ENCODE data around the gene SCYL1.
"Not testable (repeated sequence)": the region's sequence is repeated elsewhere in the genome, so short reads cannot be mapped to it uniquely, and the experiment has no call there.

The SCYL1 gene

DNA sequence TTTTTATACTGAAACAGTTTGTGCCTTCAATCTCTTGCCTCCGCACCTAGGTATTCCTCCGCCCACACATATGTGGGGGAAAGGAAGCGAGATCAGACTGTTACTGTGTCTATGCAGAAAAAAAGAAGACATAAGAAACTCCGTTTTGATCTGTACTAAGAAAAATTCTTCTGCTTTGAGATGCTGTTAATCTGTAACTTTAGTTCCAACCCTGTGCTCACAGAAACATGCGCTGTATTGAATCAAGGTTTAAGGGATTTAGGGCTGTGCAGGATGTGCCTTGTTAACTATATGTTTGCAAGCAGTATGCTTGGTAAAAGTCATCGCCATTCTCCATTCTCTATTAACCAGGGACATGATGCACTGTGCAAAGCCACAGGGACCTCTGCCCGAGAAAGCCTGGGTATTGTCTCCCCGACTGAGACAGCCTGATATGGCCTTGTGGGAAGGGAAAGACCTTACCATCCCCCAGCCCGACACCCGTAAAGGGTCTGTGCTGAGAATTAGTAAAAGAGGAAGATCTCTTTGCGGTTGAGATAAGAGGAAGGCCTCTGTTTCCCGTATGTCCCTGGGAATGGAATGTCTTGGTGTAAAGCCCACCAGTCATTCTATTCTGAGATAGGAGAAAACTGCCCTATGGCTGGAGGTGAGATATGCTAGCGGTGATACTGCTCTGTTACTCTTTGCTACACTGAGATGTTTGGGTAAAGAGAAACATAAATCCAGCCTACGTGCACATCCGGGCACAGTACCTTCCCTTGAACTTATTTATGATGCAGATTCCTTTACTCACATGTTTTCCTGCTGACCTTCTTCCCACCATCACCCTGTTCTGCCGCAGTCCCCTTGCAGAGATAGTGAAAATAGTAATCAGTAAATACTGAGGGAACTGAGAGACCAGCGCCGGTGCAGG, 1.9 kb upstream of the SCYL1 start:
- not testable (repeated sequence) for H3K4me1 ChIP-seq (ENCODE audit: control insufficient read depth, insufficient read depth, low read length); H3K4me3 ChIP-seq (ENCODE audit: low read depth, low read length); H3K9ac ChIP-seq (ENCODE audit: low read depth, low read length)

GRCh38 chr11:65523631-65523968, 1.3 kb upstream of the SCYL1 start:
- H3K4me3 ChIP-seq (ENCODE audit: low read depth, low read length); H3K4me1 ChIP-seq (ENCODE audit: control insufficient read depth, insufficient read depth, low read length); H3K9me3 ChIP-seq (ENCODE audit: control insufficient read depth, insufficient read depth, low read length); H3K9ac ChIP-seq (ENCODE audit: low read depth, low read length); H3K27me3 ChIP-seq (ENCODE audit: control insufficient read depth, insufficient read depth, low read length); H3K36me3 ChIP-seq (ENCODE audit: control insufficient read depth, insufficient read depth, low read length): not testable (repeated sequence)

More for the DNA sequence above, 1.9 kb upstream of the SCYL1 start:
- not testable (repeated sequence) for H3K9me3 ChIP-seq (ENCODE audit: control insufficient read depth, insufficient read depth, low read length); H3K27me3 ChIP-seq (ENCODE audit: control insufficient read depth, insufficient read depth, low read length); H3K36me3 ChIP-seq (ENCODE audit: control insufficient read depth, insufficient read depth, low read length)

- H3K4me3 ChIP-seq (ENCODE audit: low read depth, low read length): peak overlapping the region; percentile 33
- H3K9me3 ChIP-seq (ENCODE audit: control insufficient read depth, insufficient read depth, low read length): no peaks in the 10 kb centered on the region
- H3K9ac ChIP-seq (ENCODE audit: low read depth, low read length): no peak overlapping the region
- H3K27me3 ChIP-seq (ENCODE audit: control insufficient read depth, insufficient read depth, low read length): peaks cover 8% of the 10 kb centered on the region
- peaks cover 8% of the 10 kb centered on the region for H3K36me3 ChIP-seq (ENCODE audit: control insufficient read depth, insufficient read depth, low read length)
- peaks cover 7% of the 10 kb centered on the region for H3K4me1 ChIP-seq (ENCODE audit: control insufficient read depth, insufficient read depth, low read length)
Measured at GRCh38 chr11:65524014-65524740, 706 bp upstream of the SCYL1 start.

DNA sequence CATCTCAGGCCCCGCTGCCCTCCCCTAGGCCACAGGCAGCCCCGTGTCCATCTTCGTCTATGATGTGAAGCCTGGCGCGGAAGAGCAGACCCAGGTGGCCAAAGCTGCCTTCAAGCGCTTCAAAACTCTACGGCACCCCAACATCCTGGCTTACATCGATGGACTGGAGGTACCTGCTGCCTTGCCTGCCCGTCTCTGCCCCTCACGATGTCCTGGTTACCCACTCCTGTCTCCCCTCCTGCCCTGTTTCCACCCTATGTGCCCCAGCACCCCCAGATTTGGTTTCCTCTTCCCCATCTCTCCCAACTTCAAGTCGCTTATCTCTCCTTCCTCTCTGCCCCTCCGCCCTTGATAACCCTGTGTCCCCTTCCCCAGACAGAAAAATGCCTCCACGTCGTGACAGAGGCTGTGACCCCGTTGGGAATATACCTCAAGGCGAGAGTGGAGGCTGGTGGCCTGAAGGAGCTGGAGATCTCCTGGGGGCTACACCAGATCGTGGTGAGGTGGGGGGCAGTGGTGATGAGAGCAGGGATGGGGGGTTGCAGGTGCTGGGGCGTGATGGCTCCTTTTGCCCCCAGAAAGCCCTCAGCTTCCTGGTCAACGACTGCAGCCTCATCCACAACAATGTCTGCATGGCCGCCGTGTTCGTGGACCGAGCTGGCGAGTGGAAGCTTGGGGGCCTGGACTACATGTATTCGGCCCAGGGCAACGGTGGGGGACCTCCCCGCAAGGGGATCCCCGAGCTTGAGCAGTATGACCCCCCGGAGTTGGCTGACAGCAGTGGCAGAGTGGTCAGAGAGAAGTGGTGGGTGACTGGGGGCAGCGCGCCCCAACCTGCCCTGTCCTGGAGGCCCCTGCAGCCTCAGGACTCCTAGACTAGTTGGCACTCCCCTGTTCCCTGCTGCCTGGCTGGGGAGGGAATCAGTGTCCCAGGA, 930 bp downstream of the SCYL1 start:
- Histone ChIP-seq H3K27me3 (ENCODE audit: control insufficient read depth, insufficient read depth, low read length) (peaks cover 8% of the 10 kb centered on the region), H3K36me3 (ENCODE audit: control insufficient read depth, insufficient read depth, low read length) (peaks cover 12% of the 10 kb centered on the region), H3K4me1 (ENCODE audit: control insufficient read depth, insufficient read depth, low read length) (peaks cover 7% of the 10 kb centered on the region), H3K9ac (ENCODE audit: low read depth, low read length) (peak overlapping the region; percentile 91), H3K4me3 (ENCODE audit: low read depth, low read length) (peak overlapping the region; percentile 88), H3K9me3 (ENCODE audit: control insufficient read depth, insufficient read depth, low read length) (no peaks in the 10 kb centered on the region)

DNA sequence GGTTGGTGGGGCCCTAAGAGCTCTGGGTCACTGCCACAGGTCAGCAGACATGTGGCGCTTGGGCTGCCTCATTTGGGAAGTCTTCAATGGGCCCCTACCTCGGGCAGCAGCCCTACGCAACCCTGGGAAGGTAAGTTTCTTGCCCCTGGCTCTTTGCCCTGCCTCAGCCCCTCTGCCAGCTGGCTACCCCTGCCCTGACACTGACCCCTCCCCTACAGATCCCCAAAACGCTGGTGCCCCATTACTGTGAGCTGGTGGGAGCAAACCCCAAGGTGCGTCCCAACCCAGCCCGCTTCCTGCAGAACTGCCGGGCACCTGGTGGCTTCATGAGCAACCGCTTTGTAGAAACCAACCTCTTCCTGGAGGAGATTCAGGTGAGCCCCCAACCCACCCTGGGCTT, 1.9 kb downstream of the SCYL1 start:
- no peaks in the 10 kb centered on the region for H3K9me3 ChIP-seq (ENCODE audit: control insufficient read depth, insufficient read depth, low read length)
- H3K9ac ChIP-seq (ENCODE audit: low read depth, low read length): no peak overlapping the region
- peaks cover 8% of the 10 kb centered on the region for H3K27me3 ChIP-seq (ENCODE audit: control insufficient read depth, insufficient read depth, low read length)
- H3K4me1 ChIP-seq (ENCODE audit: control insufficient read depth, insufficient read depth, low read length): peaks cover 7% of the 10 kb centered on the region
- no peak overlapping the region for H3K4me3 ChIP-seq (ENCODE audit: low read depth, low read length)
- H3K36me3 ChIP-seq (ENCODE audit: control insufficient read depth, insufficient read depth, low read length): peaks cover 19% of the 10 kb centered on the region

DNA sequence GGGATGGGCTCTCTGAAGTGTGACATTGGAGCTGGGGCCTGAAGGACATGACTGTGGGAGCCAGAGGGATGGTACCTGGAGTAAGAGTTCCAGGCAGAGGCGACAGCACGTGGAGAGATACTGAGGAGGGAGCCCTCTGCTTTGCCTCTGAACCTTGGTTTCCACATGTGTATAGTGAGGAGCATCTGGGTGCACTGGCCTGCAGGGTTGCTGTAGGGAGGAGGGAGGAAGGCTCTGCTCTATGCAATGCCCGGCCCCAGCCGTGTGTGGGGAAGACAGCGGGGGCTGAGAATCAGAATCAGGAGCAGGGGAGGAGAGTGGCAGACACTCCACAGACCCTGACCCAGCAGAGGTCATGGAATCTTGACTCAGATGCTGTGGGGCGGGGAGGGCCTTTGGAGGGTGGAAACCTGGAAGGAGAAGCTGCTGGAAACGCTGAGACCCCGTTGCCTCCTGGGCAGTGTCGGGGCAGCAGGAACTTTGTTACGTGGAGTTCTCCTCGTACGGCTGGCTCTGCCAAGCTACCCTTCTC, 4.0 kb downstream of the SCYL1 start:
- no peak overlapping the region for H3K9ac ChIP-seq (ENCODE audit: low read depth, low read length)
- peaks cover 4% of the 10 kb centered on the region for H3K4me1 ChIP-seq (ENCODE audit: control insufficient read depth, insufficient read depth, low read length)
- H3K4me3 ChIP-seq (ENCODE audit: low read depth, low read length): no peak overlapping the region
- peaks cover 27% of the 10 kb centered on the region for H3K36me3 ChIP-seq (ENCODE audit: control insufficient read depth, insufficient read depth, low read length)
- no peaks in the 10 kb centered on the region for H3K9me3 ChIP-seq (ENCODE audit: control insufficient read depth, insufficient read depth, low read length)
- H3K27me3 ChIP-seq (ENCODE audit: control insufficient read depth, insufficient read depth, low read length): peaks cover 5% of the 10 kb centered on the region

DNA sequence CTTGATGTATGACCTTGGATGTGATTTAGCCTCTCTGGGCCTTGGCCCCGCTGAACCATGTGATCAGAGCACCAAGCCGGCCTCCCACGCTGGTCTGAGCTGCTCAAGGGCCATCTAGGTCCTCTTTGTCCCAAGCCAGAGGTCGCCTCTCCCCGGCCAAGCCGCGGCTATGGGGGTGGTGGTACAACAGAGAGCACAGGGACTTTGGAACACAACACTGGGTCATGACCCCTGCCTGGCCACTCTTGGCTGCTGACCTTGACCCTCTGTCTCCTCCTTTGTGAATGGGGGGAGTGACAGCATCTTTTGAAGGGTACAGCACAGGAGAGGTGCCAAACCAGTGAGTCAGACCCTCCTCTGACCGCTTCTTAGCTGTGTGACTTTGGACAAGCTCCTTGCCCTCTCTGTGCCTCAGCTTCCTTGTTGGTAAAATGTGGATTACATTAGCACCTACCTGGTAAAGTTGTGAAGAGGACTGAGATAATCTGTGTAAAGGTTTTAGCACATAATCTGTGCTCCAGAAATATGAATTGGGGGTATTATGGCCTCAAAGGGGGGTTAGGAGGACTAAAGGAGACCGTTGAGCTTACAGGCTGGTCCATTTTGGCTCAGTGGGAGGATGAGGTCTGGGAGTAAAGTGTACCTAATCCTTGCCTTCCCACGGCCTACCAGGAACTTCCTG, 4.7 kb downstream of the SCYL1 start:
- H3K4me3 ChIP-seq (ENCODE audit: low read depth, low read length): no peak overlapping the region
- peaks cover 27% of the 10 kb centered on the region for H3K36me3 ChIP-seq (ENCODE audit: control insufficient read depth, insufficient read depth, low read length)
- H3K4me1 ChIP-seq (ENCODE audit: control insufficient read depth, insufficient read depth, low read length): no peaks in the 10 kb centered on the region

GRCh38 chr11:65530157-65530496, 5.2 kb downstream of the SCYL1 start:
- H3K36me3 ChIP-seq (ENCODE audit: control insufficient read depth, insufficient read depth, low read length): peaks cover 30% of the 10 kb centered on the region
- no peaks in the 10 kb centered on the region for H3K9me3 ChIP-seq (ENCODE audit: control insufficient read depth, insufficient read depth, low read length)
- no peak overlapping the region for H3K9ac ChIP-seq (ENCODE audit: low read depth, low read length)
- H3K4me1 ChIP-seq (ENCODE audit: control insufficient read depth, insufficient read depth, low read length): no peaks in the 10 kb centered on the region
- H3K27me3 ChIP-seq (ENCODE audit: control insufficient read depth, insufficient read depth, low read length): no peaks in the 10 kb centered on the region
- no peak overlapping the region for H3K4me3 ChIP-seq (ENCODE audit: low read depth, low read length)

More for the DNA sequence above, 4.7 kb downstream of the SCYL1 start:
- H3K9me3 ChIP-seq (ENCODE audit: control insufficient read depth, insufficient read depth, low read length): no peaks in the 10 kb centered on the region
- H3K9ac ChIP-seq (ENCODE audit: low read depth, low read length): no peak overlapping the region
- no peaks in the 10 kb centered on the region for H3K27me3 ChIP-seq (ENCODE audit: control insufficient read depth, insufficient read depth, low read length)

- Histone ChIP-seq H3K9me3 (ENCODE audit: control insufficient read depth, insufficient read depth, low read length) (no peaks in the 10 kb centered on the region), H3K4me3 (ENCODE audit: low read depth, low read length) (no peak overlapping the region), H3K4me1 (ENCODE audit: control insufficient read depth, insufficient read depth, low read length) (no peaks in the 10 kb centered on the region), H3K36me3 (ENCODE audit: control insufficient read depth, insufficient read depth, low read length) (peaks cover 42% of the 10 kb centered on the region), H3K9ac (ENCODE audit: low read depth, low read length) (no peak overlapping the region), H3K27me3 (ENCODE audit: control insufficient read depth, insufficient read depth, low read length) (no peaks in the 10 kb centered on the region)
Measured at GRCh38 chr11:65532388-65533064, 7.6 kb downstream of the SCYL1 start.

DNA sequence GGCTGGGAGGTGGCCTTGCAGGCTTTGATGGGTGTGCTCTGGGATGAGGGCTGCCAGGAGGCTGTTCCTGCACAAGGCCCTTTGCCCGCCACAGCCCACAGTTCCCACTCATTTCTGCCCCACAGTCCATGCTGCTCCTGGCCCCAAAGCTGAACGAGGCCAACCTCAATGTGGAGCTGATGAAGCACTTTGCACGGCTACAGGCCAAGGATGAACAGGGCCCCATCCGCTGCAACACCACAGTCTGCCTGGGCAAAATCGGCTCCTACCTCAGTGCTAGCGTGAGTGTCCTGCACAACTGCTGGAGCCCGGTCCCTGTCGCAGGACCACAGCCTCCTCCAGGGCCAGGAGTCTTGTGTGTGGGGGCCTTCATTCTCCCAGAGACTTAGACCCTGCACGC, 10.2 kb downstream of the SCYL1 start:
- no peak overlapping the region for H3K4me3 ChIP-seq (ENCODE audit: low read depth, low read length)
- peaks cover 43% of the 10 kb centered on the region for H3K36me3 ChIP-seq (ENCODE audit: control insufficient read depth, insufficient read depth, low read length)
- H3K9ac ChIP-seq (ENCODE audit: low read depth, low read length): no peak overlapping the region

More for the DNA sequence above, 10.2 kb downstream of the SCYL1 start:
- H3K27me3 ChIP-seq (ENCODE audit: control insufficient read depth, insufficient read depth, low read length): peaks cover 4% of the 10 kb centered on the region
- no peaks in the 10 kb centered on the region for H3K9me3 ChIP-seq (ENCODE audit: control insufficient read depth, insufficient read depth, low read length)
- H3K4me1 ChIP-seq (ENCODE audit: control insufficient read depth, insufficient read depth, low read length): no peaks in the 10 kb centered on the region

Measured in iPS-15b (cell line).